NCI-H510A (cell line): ENCODE data around the gene GPC3.
"Not testable (repeated sequence)": the region's sequence is repeated elsewhere in the genome, so short reads cannot be mapped to it uniquely, and the experiment has no call there.

ENCODE experiments used
- DNase-seq: peaks from one replicate; lab custom pipeline; 2025; lab: John Stamatoyannopoulos, UW

Gene GPC3

DNA sequence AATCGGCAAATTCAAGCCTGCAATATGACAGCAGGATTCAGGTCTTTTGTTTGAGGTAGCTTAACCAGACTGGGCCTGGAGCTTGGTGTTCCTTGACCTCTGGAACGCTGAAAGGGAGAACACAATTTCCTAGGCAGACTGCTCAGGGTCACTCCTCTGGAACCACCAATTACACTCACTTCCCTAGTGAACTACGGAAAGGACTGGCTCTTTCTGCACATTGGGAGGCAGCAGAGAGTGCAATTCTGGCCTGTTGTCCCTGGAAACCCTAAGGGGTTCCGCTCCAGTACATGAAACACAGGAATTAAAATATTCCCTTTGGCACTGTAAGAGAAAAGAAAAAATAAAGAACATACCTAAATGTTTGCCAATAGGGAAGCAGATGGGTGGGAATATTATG, 58.6 kb downstream of the GPC3 start:
- DNase-seq: no peak

DNA sequence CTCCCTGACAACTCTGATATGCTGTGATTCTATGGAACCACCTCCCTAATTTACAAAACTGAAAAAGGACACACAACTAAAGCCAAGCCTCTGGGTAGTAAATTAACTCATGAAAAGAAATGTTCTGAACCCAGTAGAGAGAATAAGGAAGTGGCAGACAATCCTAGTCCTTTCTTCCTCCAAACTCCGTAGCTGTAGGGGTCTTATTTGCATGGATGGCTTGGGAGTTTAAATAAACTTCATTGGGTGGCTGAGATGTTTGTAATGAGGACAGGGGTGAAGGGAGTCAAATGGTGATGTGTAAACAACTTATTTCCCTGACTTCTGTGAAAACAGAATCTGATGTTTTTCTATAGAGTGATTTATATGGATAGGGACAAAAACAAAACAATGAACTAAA, 59.3 kb downstream of the GPC3 start:
- DNase-seq: no peak

DNA sequence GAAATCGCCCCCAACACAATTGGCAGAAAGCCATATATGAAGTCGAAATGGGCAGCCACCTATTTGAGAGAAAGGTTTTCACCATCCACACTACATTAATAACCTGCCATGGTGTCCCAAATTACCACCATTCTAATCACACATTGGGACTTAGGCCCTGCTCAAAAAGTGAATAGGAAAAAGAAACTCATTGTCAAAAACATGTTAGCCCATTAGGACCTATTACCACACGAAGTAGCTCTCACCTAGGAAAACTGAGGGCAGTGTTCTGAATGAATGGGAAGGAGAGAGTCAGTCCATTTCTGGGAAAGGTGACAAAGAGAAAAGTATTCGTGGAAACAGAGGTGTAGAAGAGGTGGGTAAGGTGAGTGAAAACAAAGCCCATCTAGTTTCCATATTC, 60.8 kb downstream of the GPC3 start:
- DNase-seq: no peak

DNA sequence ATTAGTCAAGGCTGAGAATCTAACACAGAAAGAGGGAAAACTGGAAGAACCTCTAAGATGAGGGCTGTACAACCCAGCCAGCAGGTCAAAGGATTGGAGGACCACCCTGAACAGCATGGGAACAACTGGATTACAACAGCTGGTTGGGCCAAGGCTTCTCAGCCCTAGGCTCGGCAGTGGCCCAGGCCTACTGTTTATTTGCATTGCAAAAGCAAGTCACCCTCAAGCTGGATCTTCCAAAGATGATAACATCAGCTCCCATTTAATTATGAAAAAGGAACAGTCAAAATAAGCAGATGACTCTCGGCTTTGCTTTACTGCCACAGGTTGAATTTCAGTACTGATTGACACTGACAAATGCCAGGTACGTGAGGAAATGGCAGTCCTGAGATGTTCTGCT, 61.8 kb downstream of the GPC3 start:
- DNase-seq: no peak

DNA sequence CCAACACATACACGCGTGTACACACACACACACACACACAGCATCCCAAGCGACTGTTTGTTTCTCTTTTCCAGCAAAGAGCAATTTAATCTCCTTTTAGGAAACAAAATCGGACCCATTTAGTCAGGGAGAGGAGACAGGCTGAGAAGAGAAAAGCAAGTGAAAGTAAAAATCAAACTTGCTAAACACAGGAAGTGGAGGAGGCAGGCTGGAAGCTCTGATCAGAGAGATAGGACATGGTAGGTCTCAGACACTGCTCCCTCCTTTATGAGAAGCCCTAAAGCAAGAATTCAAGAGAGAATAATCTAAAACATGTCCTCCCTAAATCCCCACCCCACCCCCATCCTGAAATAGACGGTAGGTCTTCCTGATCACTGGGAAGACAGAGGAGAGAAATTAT, 62.3 kb downstream of the GPC3 start:
- DNase-seq: no peak

DNA sequence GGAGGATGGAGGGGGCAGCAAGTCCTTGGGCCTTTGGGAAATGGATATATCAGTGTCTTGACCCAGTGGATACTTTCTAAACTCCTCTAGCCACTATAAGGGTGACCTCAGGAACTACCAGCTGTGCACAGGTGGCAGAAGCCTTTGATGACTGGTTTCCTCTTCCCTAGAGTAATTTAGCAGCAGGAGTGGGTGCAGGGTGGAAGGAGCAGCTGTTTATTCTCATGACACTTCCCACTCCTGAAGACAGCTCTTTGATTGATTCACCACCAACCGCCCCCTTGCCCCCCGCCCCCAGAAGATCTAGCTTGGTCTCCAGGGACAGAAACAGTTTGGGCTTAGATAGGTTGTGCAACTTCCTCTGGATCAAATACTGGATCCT, 63.0 kb downstream of the GPC3 start:
- no peak for DNase-seq

DNA sequence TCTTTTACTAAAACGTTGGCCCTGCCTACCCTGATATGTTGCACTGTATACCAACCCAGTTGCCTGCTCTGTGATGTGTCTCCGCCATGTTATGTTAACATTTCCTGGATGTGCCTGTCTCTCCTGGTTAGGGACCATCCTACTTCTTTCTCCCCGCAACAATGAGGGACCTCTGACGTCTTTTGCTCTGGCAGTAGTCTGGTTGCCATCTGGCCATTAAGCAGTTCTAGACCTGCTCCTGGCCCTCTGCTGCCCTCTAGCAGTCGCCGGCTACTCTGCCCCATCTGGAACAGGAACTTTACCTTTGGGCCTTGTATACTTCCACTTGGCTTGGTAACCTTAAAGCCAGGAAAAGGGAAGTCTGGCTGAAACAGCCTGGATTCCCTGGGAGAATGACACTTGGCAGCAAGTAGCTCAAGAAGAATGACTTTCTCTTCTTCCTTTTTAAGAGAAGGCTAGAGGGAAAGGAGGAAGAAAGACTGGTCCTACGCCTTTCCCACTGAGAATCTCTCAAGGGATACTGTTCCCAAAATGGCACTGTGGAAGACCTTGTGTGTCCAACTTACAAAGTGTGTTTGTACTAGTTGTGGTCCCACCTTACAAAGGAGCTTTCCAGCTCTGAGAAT, 63.5 kb downstream of the GPC3 start:
- DNase-seq: peak; percentile 24

DNA sequence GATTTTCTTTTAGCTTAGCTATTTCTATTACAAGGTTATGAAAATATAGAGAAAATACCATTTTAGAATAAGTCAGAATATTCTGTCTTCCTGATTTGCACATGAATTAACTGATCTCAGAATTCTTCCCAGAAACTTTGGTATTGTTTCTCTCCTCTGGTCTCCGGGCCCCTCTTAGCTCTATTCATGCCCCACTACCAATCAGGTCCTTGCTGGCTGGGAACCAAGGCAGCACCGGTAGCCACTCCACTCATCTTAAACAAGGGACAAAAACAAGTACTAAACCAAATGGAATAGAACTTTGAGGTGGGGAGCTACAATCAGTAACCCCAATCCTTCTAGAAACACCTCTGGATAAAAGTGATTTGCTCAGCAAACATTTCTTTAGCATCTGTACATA, 64.3 kb downstream of the GPC3 start:
- DNase-seq: no peak

DNA sequence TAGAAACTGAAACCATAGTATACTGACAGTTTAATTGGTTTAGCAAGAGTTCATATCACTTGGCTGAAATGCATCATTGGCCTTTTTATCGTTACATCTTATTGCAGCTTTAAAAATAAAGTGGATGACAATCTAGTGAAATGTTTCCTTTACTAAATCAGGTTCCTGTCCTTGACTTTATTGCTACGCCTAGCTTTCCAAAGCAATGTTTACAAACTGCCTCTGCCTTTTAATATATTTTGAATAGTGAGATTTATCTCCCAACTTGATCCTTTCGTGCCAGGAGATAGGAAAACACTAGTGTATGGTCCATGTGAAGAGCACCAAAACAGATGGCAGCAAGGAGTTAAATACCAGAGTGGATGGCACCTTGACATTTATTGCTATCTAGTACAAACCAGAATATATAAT, 67.0 kb downstream of the GPC3 start:
- no peak for DNase-seq

DNA sequence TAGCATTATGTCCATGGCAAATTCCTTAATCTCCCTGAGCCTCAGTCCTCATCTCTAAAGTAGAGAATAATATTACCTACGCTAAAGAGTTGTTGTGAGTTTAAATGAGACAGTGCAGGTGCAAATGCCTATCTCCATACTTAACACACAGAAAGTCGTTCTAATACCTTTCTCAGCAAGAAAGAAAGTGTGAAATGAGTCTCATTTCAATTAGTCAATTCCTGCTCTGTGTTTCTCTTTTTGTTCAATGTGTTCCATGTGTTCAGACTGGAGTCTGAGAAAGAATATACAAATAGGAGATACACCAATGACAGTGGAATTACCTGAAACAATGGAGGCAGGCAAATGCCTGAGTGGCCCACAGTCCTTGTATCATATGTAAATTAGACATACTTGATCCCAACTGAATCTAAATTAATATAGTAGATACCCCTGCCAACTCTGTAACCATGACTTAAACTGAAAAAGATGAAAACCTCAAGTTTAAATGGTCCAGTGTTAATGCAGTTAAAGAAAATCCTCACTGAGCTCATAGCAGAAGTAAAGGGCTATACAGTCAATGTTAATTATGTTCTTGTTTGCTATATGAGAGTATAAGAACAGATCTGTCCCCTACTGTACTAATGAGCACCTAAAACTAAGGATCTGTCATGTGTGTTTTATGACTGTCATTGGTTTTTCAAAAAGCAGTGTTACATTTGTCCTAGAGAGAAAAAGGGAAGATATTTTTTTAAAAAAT, 68.2 kb downstream of the GPC3 start:
- DNase-seq: no peak

DNA sequence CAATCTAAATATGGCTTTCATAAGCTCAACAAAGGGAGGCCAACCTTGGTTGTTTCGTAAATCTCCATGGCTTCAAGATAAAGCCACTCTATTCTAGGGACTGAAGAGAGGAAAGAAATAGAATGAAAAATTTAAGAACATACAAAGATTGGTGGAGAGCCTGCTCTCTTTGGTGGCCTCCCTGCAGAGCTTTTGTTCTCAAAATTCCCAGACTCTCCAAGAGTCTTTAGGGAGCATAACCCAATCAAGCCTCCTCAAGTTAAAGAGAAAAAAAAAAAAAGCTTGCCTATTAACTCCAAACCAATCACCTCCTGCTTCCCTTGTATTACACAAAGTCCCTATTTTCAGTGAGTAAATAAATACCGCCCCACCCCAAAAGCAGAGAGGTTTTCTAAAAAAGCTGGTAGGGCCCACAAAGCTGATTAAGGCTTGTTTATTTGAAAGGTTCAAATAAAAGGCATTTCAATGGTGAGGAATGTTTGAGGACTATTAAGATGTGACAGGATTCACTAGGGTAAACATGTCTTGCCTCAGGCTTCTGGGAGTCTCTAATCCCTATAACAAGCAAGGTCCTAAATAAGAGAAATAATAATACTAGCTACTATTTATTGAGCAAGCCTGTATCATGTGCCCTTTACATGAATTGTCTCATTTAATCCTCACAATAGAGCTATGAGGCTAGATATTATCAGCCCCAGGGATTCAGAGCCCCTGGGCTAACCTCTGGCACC, 71.6 kb downstream of the GPC3 start:
- DNase-seq: no peak

DNA sequence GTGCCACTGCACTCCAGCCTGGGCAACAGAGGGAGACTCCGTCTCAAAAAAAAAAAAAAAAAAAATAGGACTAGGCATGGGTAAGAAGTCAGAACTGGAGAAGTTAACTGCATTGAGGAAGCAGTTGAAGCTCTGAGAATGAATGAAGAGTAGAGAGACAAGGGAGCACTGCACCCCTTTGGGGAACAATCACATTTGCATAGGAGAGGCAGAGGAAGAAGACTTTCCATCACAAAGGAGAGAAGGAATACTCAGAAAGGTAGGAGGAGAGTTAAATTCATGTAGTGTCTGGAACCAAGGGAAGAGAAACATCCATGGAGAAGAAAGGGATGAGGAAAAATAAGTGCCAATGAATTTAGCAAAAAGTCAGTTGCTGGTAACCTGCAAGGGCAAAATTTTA, 72.4 kb downstream of the GPC3 start:
- DNase-seq: no peak

DNA sequence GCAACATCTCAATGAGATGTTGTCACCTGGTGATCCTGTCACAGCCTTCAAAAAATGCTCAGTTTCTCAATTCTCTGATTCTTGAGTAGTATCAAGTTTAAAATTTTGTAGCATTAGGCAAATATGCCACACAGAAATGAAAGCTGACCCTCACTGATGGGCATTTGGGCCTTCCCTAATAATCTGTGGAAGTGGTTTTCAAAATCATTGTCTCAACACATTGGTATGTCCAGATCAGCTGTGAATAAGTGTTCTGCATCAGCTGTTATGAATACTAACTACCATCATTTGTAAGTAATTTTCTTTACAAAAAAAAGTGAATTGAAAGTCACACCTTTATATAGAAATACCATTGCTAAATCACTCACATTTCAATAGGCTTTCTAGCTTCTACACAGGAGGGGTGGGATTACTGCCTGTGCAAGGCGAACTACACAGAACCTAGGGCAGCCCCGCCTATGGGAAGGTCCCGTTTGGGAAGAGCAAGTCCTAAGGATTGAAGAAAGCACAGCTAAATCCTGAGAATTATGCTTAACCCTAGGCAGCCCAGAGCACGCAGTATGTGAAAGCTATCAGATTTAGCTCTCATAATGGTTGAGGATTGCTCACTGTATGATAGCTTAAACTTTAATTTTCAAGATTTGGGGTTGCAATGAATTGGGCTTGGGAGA, 73.4 kb downstream of the GPC3 start:
- DNase-seq: no peak

DNA sequence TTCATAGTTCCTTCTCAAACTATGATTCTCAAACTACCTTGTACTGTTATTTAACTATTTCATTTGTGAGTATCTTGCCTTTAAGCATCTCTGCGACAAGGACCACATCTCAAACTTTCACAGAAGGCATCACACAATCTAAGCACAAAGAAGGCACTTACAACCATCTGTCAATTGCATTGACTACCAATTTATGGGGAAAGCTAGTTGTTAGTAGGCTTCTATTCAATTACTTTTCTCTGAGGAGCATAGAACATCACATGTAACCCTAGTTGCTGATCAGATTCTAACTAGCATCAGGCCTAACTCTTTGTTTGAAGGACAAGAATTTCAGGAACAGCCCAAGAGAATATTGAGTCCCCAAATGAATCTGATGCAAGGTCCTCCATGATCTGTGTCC, 74.9 kb downstream of the GPC3 start:
- DNase-seq: no peak

DNA sequence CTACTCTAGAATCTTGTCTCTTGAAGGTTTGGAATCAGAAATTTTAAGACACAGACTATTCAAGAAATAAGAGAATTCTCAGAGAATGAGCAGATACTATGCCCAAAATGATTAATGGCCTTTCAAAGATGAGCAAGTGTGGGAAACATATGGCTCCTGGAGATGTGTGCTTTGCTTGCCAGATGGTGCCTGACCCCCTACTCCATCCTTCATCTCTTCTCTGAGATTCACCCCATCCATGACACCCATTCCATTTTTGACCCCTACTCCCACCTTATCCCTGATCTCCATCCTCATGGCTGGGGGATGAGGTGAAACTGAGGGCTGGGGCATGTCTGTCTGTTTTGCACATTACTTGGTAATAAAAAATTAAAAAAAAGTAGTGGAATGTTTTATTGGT, 75.5 kb downstream of the GPC3 start:
- DNase-seq: no peak

DNA sequence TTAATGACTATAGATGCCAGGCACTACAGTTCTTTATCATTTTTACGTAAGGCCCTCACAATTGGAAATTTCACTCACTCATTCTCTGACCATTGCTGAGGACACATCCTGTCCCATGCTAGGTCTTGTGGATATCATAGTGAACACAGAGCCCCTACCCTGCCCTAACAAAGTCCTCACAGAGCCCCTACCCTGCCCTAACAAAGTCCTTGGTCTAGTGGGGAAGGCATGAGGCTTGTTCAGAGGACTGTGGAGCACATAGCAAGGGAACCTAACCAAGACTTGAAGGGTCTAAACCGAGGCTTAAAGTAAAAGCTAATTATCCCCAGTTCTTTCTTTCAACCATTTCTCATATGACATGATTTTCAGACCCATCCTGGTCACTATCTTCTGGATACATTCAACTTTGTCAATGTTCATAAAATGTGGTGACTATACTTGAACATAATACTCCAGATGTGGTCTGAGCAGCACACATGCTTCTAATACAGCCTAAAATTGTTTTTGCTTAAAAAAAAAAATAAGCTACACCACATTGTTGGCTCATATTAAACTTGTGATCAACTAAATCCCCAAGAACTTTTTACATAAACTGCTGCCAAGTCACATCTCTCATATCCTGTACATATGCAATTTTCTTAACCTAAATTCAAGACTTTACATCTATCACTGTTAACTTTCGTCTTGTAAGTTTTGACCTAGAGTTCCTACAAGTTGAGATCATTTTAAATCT, 77.0 kb downstream of the GPC3 start:
- DNase-seq: no peak

DNA sequence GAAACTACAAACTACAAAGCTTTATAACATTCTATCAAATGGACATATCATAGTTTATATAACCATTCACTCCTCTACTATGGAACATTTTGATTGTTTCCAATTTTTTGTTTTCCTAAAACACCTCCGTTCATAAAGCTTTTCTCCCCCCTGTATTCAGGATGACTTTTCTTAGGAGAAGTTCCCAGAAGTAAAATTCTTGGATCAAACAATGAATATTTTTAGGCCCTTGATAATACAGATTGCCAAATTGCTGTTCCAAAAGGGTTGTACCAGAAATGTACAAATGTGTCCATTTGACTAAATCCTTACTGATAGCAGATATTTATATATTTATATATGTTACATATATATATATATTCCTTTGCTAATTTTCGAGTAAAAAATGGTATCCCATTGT, 77.8 kb downstream of the GPC3 start:
- DNase-seq: no peak

DNA sequence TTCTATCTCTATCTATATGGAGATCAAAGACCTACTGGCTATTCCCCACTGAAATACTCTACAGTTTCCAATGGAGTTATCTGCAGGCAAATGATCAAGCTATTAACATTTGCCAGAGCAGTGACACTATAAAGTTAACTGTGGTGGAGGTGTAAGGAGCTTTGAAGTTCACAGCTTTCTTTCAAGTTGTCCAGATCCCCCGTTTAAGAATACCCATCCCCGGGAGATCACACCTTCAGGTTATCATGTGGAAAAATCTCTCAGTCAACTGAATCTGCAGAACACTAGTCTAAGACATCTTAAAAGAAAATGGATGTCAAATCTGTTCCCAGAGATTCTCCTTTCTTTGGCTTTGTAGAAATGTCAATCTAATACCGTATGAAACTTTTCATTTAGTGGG, 80.1 kb downstream of the GPC3 start:
- DNase-seq: no peak

DNA sequence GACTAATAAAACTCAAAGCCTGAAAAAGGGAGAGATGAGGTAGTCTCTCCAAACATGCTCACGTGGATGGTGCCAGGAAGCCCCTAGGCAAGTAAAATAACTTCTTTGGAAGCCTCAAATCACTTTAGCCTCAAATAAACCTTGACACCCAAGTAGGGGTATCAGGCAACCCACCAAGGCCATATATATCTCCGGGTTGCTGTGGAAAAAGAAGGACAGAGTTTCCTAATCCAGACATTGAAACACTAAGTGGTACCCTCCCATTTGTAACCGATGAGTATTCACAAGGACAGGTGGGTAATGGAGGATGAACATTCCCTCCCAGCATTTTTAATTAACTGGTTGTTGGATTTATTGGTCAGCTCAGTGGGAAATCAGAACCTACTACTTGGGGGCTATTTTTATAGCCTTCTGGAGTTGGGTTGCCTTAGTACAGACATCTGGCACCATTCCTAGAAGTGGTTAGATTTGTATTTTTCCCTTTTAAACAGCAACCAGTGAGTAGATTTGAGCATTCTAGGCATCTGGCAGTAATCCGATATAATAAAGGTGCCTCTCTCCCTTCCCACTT, 87.7 kb downstream of the GPC3 start:
- no peak for DNase-seq

DNA sequence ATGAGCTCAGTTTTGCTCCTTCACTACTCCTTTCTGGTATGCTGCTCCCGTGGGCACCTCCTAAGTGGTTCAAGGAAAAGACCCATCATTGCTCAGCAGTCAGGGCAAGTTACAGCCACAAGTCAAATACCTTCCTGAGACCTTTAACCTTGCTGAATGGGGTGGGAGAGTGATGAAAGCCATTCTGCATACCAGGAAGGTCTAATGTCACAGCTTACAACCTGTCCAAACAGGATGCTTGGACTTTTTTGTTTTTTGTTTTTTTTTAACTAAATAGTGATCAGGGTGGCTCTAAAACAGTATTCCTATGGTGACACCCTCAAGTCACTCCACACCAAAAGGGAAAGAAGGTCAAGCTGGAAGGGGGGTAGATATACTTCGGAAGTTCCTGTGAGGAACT, 93.1 kb downstream of the GPC3 start:
- no peak for DNase-seq

DNA sequence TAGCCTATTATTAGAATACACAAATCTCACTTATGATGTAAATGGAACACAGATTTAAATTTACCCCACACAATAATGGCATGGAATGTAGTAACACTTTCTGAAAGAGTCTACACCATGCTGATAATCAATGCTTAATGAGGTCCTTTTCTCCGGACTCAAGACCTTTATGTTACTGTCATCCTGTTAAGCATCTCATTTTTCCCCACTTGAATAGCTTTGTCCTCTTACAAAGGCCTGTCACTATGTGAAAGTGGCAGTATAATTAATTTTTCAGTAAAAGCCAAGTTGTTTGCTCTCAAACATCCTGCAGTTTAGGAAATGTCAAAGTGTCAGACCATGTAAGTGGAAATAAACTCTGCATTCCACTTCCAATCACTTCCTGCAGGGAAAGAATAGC, 96.4 kb downstream of the GPC3 start:
- DNase-seq: no peak

DNA sequence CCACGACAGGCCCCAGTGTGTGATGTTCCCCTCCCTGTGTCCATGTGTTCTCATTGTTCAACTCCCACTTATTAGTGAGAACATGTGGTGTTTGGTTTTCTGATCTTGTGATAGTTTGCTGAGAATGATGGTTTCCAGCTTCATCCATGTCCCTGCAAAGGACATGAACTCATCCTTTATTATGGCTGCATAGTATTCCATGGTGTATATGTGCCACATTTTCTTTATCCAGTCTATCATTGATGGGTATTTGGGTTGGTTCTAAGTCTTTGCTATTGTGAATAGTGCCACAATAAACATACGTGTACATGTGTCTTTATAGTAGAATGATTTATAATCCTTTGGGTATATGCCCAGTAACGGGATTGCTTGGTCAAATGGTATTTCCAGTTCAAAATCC, 97.3 kb downstream of the GPC3 start:
- not testable (repeated sequence) for DNase-seq
